AG04449 (cell line): ENCODE results near the gene DLX1.

ENCODE experiments used
- CTCF ChIA-PET: fragments of 350-600 bp; formaldehyde crosslinking; extraction: SDS; loops from one replicate; lab custom pipeline; 2021; ENCODE audit warnings: antibody characterized with exemption; lab: Yijun Ruan, JAX
- POLR2A ChIA-PET: fragments of 400-600, 350-600 bp; formaldehyde crosslinking; extraction: SDS; loops from one replicate; lab custom pipeline; 2020; ENCODE audit warnings: antibody characterized with exemption, inconsistent platforms; lab: Yijun Ruan, JAX
- DNase-seq: peaks from one replicate; pipeline ENCODE4 v3.0.0-alpha.2; 2010; ENCODE audit warnings: low read depth, low spot score
- H3K4me3 ChIP-seq: 2 replicates; pipeline ENCODE4 v1.5.1; 2011; ENCODE audit warnings: low read depth, mild to moderate bottlenecking, control low read depth, low read length
- TF ChIP-seq, protein P1 (sequence below): IDR thresholded peaks from one replicate; pipeline ENCODE4 v1.5.1; 2011; ENCODE audit warnings: mild to moderate bottlenecking, moderate library complexity, low read length, control low read depth, inconsistent platforms; ENCODE audit not compliant: insufficient read depth; ENCODE audit errors: missing control alignments

Gene DLX1

DNA sequence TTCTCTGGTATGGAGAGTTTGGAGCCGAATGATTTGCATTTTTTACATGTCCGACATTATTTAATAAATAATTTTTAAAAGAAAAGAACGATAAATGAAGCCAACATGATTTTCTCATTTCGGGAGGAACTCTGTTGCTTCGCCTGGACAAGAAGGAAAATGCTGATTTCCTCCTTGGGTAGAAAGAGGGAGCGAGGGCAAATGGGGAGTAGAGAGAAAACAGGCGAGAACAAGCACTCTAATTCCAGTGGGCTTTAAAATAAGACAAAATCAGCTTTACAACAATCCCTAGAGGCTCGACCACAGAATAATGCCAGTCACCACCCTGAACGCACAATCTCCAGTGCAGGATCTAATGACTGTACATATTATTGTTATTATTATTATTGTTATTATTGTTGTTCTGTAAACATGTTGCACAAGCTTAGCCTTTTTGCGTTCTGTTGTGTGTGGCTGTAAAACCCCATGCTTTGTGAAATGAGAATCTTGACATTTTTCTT, 3.7 kb downstream of the DLX1 start:
- POLR2A ChIA-PET: interaction anchor here (7.0 kb wide), 1 partner anchor 12 kb away, joined by 76 read pairs; the partner anchor contains the start of gene DLX2
- TF ChIP-seq, protein P1, sequence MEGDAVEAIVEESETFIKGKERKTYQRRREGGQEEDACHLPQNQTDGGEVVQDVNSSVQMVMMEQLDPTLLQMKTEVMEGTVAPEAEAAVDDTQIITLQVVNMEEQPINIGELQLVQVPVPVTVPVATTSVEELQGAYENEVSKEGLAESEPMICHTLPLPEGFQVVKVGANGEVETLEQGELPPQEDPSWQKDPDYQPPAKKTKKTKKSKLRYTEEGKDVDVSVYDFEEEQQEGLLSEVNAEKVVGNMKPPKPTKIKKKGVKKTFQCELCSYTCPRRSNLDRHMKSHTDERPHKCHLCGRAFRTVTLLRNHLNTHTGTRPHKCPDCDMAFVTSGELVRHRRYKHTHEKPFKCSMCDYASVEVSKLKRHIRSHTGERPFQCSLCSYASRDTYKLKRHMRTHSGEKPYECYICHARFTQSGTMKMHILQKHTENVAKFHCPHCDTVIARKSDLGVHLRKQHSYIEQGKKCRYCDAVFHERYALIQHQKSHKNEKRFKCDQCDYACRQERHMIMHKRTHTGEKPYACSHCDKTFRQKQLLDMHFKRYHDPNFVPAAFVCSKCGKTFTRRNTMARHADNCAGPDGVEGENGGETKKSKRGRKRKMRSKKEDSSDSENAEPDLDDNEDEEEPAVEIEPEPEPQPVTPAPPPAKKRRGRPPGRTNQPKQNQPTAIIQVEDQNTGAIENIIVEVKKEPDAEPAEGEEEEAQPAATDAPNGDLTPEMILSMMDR: no peak
- CTCF ChIA-PET: interaction anchor here (1.1 to 4.1 kb wide), 3 partner anchors 13 to 515 kb away, joined by 4 to 18 read pairs (median 9); partner anchors contain the start of gene DLX2
- no peak for DNase-seq
- H3K4me3 ChIP-seq: no peak overlapping the region

- POLR2A ChIA-PET: interaction anchor here (1.7 kb wide), 1 partner anchor 12 kb away, joined by 4 read pairs; no protein-coding TSS in a partner anchor
- 0 out of 2 replicates have a peak overlapping the region, but pooled peaks have one; percentile 6 for H3K4me3 ChIP-seq
- TF ChIP-seq, protein P1: no peak
- CTCF ChIA-PET: interaction anchor here (4.1 kb wide), 1 partner anchor 13 kb away, joined by 18 read pairs; the partner anchor contains the start of gene DLX2
- no peak for DNase-seq
Measured at GRCh38 chr2:172089633-172090032, 4.3 kb downstream of the DLX1 start.

DNA sequence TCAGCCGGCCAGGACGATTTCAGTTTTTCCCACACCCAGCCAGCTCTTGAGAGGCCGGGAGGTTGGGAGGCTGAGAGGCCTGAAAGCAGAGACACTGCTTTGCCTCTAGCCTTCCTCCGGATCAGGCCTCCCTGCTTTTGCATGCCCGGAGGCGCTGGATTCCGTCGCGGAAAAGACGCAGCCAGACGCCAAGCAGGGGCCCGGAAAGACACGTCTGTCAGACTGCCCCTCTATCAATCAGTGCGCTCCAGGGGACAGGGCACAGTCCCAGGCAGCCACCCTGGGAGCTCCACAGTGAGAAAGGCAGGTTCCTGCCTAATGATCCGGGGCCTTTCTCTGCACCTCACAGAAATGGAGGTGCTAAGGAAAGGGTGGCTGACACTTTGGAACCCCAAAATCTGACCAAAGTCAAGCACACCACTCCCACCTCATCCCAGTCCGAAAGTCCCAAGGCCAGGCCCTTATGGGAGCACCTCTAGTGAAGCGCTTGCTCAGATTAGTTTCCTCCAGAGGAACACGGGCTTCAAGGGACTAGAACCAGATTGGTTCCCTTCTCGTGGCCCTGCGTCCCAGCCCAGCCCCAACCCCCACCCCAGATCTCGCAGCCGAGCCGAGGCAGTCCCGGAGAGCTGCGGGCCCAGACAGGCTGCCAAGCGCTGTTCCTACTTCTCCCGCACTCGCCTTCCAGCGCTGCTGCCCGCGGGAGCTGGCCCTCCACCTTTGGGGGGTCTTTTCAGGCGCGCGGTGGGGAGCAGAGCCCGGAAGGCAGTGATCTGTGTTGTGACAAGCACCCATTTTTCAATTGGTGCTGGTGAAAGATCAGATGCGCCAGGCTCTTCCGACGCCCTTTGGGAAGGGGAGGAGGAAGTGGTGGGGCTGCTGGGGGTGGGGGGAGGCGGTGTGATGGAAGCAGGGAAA, 5.0 kb downstream of the DLX1 start:
- ChIA-PET CTCF (interaction anchor here (1.2 kb wide), 1 partner anchor 279 kb away, joined by 5 read pairs; no protein-coding TSS in a partner anchor), POLR2A (interaction anchor here (0.6 to 1.7 kb wide), 2 partner anchors 10 to 11 kb away, joined by 3 to 4 read pairs; no protein-coding TSS in a partner anchor)
- DNase-seq: no peak
- TF ChIP-seq, protein P1: no peak
- H3K4me3 ChIP-seq: no peak overlapping the region

DNA sequence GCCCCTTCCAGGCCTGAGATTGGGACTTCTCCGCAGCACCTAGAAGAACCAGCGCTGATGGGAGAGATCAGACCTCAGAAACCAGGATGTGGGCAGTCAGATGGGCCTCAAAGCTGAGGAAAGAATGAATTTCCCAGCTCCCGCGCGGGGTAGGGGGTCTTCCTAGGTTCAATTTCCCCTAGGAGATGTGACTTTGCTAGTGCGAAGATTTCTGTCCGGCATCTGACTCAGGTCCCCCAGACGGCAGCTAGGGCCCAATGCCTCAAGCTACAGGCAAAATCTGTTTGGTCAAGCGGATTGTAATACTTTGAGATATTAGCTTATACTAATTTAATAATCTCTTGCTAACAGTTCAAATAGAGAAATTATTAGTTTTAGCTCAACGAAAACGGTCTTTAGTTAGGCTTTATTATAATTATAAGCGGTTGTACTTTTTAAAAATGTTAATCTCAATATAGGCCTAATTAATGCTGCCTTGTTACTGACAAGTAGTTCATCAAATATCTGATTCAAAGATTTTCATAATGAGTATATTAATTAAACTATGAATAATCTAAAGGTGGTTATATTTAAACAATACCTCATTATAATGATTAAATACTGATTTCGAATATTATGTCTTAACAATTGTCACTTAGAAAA, 5.8 kb downstream of the DLX1 start:
- no peak overlapping the region for H3K4me3 ChIP-seq
- ChIA-PET CTCF (interaction anchor here (1.2 to 1.8 kb wide), 2 partner anchors 11 to 279 kb away, joined by 5 to 11 read pairs; partner anchors contain the start of gene DLX2), POLR2A (interaction anchor here (0.6 to 1.7 kb wide), 2 partner anchors 9 to 11 kb away, joined by 3 to 4 read pairs; no protein-coding TSS in a partner anchor)
- no peak for DNase-seq
- TF ChIP-seq, protein P1: no peak

DNA sequence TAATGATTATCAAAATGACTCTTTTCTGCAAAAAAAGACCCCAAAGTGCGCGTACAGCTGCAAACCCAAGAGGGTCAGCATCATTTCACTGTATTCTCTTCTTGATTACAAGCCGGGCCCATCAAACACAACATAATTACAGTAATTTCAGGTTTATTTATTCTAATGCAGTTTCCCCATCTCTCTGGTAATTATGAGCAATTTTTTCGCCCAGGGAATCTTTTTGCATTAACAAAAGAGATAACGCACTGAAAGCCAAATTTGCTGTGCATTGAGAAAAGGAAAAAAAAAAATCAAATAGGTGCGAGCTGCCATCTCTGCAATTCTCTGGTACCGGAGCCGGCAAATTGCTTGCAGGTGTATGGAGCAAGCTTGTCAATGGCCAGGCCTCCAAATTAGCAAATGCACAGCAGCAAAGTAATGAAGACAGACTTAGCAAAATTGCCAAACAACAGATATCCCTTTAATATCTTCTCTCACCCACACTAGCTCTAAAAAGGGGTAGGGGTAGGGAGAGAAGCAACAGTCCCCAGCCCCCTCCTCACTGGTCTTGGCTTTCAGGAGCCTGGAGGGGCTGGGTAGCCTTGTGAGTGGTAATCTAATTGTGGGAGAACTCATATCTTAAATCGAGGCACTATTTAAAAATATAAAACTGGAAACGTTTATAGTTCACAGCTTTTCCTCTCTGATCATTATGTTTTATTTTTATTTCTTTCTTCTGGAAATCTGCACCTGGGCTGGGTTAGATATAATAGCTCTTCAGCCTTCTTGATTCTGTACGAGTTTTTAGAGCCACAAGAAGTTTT, 6.7 kb downstream of the DLX1 start:
- H3K4me3 ChIP-seq: no peak overlapping the region
- no peak for DNase-seq
- TF ChIP-seq, protein P1: no peak
- ChIA-PET CTCF (interaction anchor here (0.9 to 1.8 kb wide), 4 partner anchors 11 to 281 kb away, joined by 3 to 11 read pairs (median 4); partner anchors contain the start of gene DLX2), POLR2A (interaction anchor here (0.6 kb wide), 1 partner anchor 9 kb away, joined by 3 read pairs; no protein-coding TSS in a partner anchor)
